ENCODE measurements around the gene COL27A1.

Gene COL27A1

GRCh38 chr9:114275246-114276004, 120.1 kb downstream of the COL27A1 start:
- DNase-seq: no peak

- no peak for DNase-seq
Measured at GRCh38 chr9:114276908-114277821, 121.8 kb downstream of the COL27A1 start.

GRCh38 chr9:114278356-114278755, 123.0 kb downstream of the COL27A1 start:
- DNase-seq: no peak

- no peak for DNase-seq
Measured at GRCh38 chr9:114278881-114279570, 123.7 kb downstream of the COL27A1 start.

- DNase-seq: no peak
Measured at GRCh38 chr9:114279693-114280092, 124.4 kb downstream of the COL27A1 start.

- DNase-seq: no peak
Measured at GRCh38 chr9:114280636-114281472, 125.5 kb downstream of the COL27A1 start.

- no peak for DNase-seq
Measured at GRCh38 chr9:114281473-114282103, 126.3 kb downstream of the COL27A1 start.

- no peak for DNase-seq
Measured at GRCh38 chr9:114282104-114282485, 126.8 kb downstream of the COL27A1 start.

GRCh38 chr9:114282507-114282906, 127.2 kb downstream of the COL27A1 start:
- no peak for DNase-seq

- no peak for DNase-seq
Measured at GRCh38 chr9:114282926-114283325, 127.6 kb downstream of the COL27A1 start.

- no peak for DNase-seq
Measured at GRCh38 chr9:114283551-114284111, 128.3 kb downstream of the COL27A1 start.

GRCh38 chr9:114284316-114285060, 129.2 kb downstream of the COL27A1 start:
- DNase-seq: no peak

- DNase-seq: no peak
Measured at GRCh38 chr9:114285166-114285867, 130.0 kb downstream of the COL27A1 start.

- DNase-seq: no peak
Measured at GRCh38 chr9:114286146-114286679, 130.9 kb downstream of the COL27A1 start.

- DNase-seq: no peak
Measured at GRCh38 chr9:114287001-114287762, 131.8 kb downstream of the COL27A1 start.

GRCh38 chr9:114287763-114288192, 132.4 kb downstream of the COL27A1 start:
- no peak for DNase-seq

GRCh38 chr9:114288193-114289091, 133.1 kb downstream of the COL27A1 start:
- DNase-seq: no peak

- DNase-seq: no peak
Measured at GRCh38 chr9:114289106-114289505, 133.8 kb downstream of the COL27A1 start.
